HCT116 (cell line): ENCODE results near the gene TNS3. TPM values are rescaled to one million over a fixed set of nuclear protein-coding genes. Genes with fewer than 3 reads are reported as not detected.

Source experiments
- ATAC-seq: fragments of 200-7000 bp; cut with Tn5 transposase; 2 replicates; pipeline ENCODE4 v1.9.1; 2020; ENCODE audit warnings: mild to moderate bottlenecking, moderate library complexity
- BruUV-seq: library from RNA; stranded (reverse); fragments of 400-500 nt; replicated peaks from 2 replicates; lab custom pipeline; 2021; lab: Mats Ljungman, UMichigan
- CTCF ChIA-PET: fragments of 300-600 bp; sonication (Branson Sonifier 250); formaldehyde crosslinking; loops from one replicate; lab custom pipeline; 2021; ENCODE audit warnings: antibody characterized with exemption; lab: Charles Lee
- POLR2A ChIA-PET: fragments of 300-600, 350-600 bp; sonication (Branson Sonifier 250); formaldehyde crosslinking; loops from one replicate; lab custom pipeline; 2021; ENCODE audit warnings: antibody characterized with exemption; lab: Charles Lee
- RAD21 ChIA-PET, 2 experiments: fragments of 300-600 bp; sonication (Branson Sonifier 250); formaldehyde crosslinking; loops; one replicate each; lab custom pipeline; 2023; ENCODE audit warnings: low total read pairs in 2 of 2; ENCODE audit not compliant: uncharacterized antibody in 2 of 2, unreplicated experiment in 2 of 2, low non-redundant PET in 1 of 2; lab: Charles Lee
- DNase-seq: peaks from one replicate; pipeline ENCODE4 v3.0.0-alpha.2; 2010; ENCODE audit warnings: low read depth, low spot score
- H2AFZ ChIP-seq: fragments of 200-600 bp; shearing (Covaris generic), sonication (generic); 2 replicates; pipeline ENCODE4 v1.6.1; 2017; ENCODE audit warnings: low read depth, mixed run types, mixed read lengths, antibody characterized with exemption, low read length; ENCODE audit not compliant: poor library complexity, severe bottlenecking
- H3K27ac ChIP-seq: 2 replicates; pipeline ENCODE4 v1.5.1; 2012; ENCODE audit warnings: low read depth, low read length
- H3K27me3 ChIP-seq: fragments of 200-600 bp; sonication (generic); 2 replicates; pipeline ENCODE4 v1.6.1; 2016; ENCODE audit warnings: mixed run types, low read length, mixed read lengths; ENCODE audit not compliant: insufficient read depth
- H3K36me3 ChIP-seq, 2 experiments: fragments of 200-500 bp in 1 of 2; fragments of 200-600 bp in 1 of 2; sonication (Bioruptor generic) in 1 of 2; sonication (generic) in 1 of 2; 2 replicates each; pipeline versions ENCODE4 v1.5.1 to v1.6.1; 2014 to 2016; ENCODE audit warnings: low read length in 2 of 2, inconsistent platforms in 1 of 2, mixed read lengths in 1 of 2, mixed run types in 1 of 2; ENCODE audit not compliant: insufficient read depth in 2 of 2, control insufficient read depth in 1 of 2
- H3K4me1 ChIP-seq, 2 experiments: fragments of 200-600 bp in 1 of 2; sonication (generic) in 1 of 2; 2 replicates each; pipeline versions ENCODE4 v1.5.1 to v1.6.1; 2012 to 2017; ENCODE audit warnings: low read length in 2 of 2, inconsistent platforms in 1 of 2, mild to moderate bottlenecking in 1 of 2, mixed read lengths in 1 of 2, mixed run types in 1 of 2, moderate library complexity in 1 of 2; ENCODE audit not compliant: insufficient read depth in 2 of 2, control insufficient read depth in 1 of 2
- H3K4me2 ChIP-seq: fragments of 200-600 bp; sonication (generic); 2 replicates; pipeline ENCODE4 v1.6.1; 2017; ENCODE audit warnings: mixed run types, low read length, mixed read lengths
- H3K4me3 ChIP-seq, 2 experiments: fragments of 200-600 bp in 1 of 2; sonication (generic) in 1 of 2; replicated peaks in 1 of 2; 2 replicates each; pipeline ENCODE4 v1.5.1; 2011 to 2016; ENCODE audit warnings: low read length in 2 of 2, control low read depth in 1 of 2, low read depth in 1 of 2, mild to moderate bottlenecking in 1 of 2, mixed read lengths in 1 of 2, mixed run types in 1 of 2
- H3K79me2 ChIP-seq: fragments of 200-600 bp; sonication (generic); 2 replicates; pipeline ENCODE4 v1.6.1; 2017; ENCODE audit warnings: mild to moderate bottlenecking, mixed run types, low read length, moderate library complexity, mixed read lengths; ENCODE audit not compliant: insufficient read depth
- H3K9ac ChIP-seq: fragments of 200-600 bp; sonication (generic); 2 replicates; pipeline ENCODE4 v1.6.1; 2016; ENCODE audit warnings: low read length, mixed read lengths
- H3K9me2 ChIP-seq: fragments of 200-600 bp; sonication (generic), shearing (Covaris generic); 2 replicates; pipeline ENCODE4 v1.6.1; 2017; ENCODE audit warnings: mixed run types, mild to moderate bottlenecking, moderate library complexity; ENCODE audit not compliant: insufficient read depth
- H3K9me3 ChIP-seq, 2 experiments: fragments of 200-500 bp in 1 of 2; fragments of 200-600 bp in 1 of 2; sonication (Bioruptor generic) in 1 of 2; sonication (generic) in 1 of 2; 2 replicates each; pipeline ENCODE4 v1.6.1; 2014 to 2017; ENCODE audit warnings: low read length in 2 of 2, mixed read lengths in 2 of 2, inconsistent platforms in 1 of 2, low read depth in 1 of 2, mild to moderate bottlenecking in 1 of 2, mixed run types in 1 of 2, moderate library complexity in 1 of 2; ENCODE audit not compliant: control insufficient read depth in 1 of 2, insufficient read depth in 1 of 2
- H4K20me1 ChIP-seq: fragments of 200-600 bp; sonication (generic), shearing (Covaris generic); 2 replicates; pipeline ENCODE4 v1.6.1; 2017; ENCODE audit warnings: mixed run types, mild to moderate bottlenecking, moderate library complexity; ENCODE audit not compliant: insufficient read depth
- CEBPB ChIP-seq: IDR thresholded peaks from 2 replicates; pipeline ENCODE4 v1.6.1; 2012; ENCODE audit warnings: low read depth
- EGR1 ChIP-seq: IDR thresholded peaks from 2 replicates; pipeline ENCODE4 v1.6.1; 2012; ENCODE audit warnings: low read depth
- ELF1 ChIP-seq: IDR thresholded peaks from 2 replicates; pipeline ENCODE4 v1.6.1; 2012; ENCODE audit warnings: low read depth, borderline replicate concordance
- EZH2 ChIP-seq: fragments of 200-600 bp; sonication (generic); IDR thresholded peaks from 2 replicates; pipeline ENCODE4 v1.6.1; 2017; ENCODE audit warnings: antibody characterized with exemption, mixed run types
- EZH2phosphoT487 ChIP-seq: fragments of 200-600 bp; IDR thresholded peaks from 2 replicates; pipeline ENCODE4 v1.6.1; 2018; ENCODE audit warnings: antibody characterized with exemption, borderline replicate concordance
- JUND ChIP-seq: IDR thresholded peaks from 2 replicates; pipeline ENCODE4 v1.6.1; 2012
- POLR2AphosphoS5 ChIP-seq: IDR thresholded peaks from 2 replicates; pipeline ENCODE4 v1.6.1; 2011; ENCODE audit warnings: mild to moderate bottlenecking, low read depth, low read length, moderate library complexity
- SP1 ChIP-seq: IDR thresholded peaks from 2 replicates; pipeline ENCODE4 v1.6.1; 2012; ENCODE audit warnings: low read depth
- intact Hi-C: fragments of 100-400 bp; cut with micrococcal nuclease; formaldehyde crosslinking; loops from 2 replicates; pipeline ENCODE4 v1.10.0; 2022
- total RNA-seq: library from RNA; stranded (reverse); gene quantifications from one replicate; pipeline ENCODE4 v1.2.1, GENCODE V29; 2021; ENCODE audit not compliant: unreplicated experiment
- TF ChIP-seq, protein P1 (sequence below): IDR thresholded peaks from 2 replicates; pipeline ENCODE4 v1.6.1; 2012
- TF ChIP-seq, protein P2 (sequence below): IDR thresholded peaks from 2 replicates; pipeline ENCODE4 v1.6.1; 2012
- TF ChIP-seq, protein P3 (sequence below): IDR thresholded peaks from 2 replicates; pipeline ENCODE4 v1.6.1; 2012; ENCODE audit warnings: low read depth

TNS3 gene
- total RNA-seq, 1 experiment from 2014 or later: 9.1 TPM

DNA sequence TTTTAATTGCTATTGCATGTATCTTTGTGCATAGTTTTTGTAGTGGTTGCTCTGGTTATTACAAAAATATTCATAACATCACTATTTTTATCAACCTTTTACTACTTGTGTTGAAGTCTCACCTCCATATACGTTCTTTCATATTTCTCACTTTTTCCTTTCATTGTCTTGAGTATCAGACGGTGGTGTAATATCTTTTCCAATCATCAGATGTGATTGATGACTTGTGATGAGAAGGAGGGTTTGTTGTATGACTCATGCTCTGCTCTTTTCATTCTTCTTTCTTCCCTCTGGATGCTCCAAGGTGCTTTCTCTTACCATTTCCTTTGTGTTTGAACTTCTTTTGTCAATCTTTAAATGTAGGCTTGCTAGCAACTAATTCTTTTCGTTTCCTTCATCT lies 310.2 kb downstream of the TNS3 start:
- Histone ChIP-seq H3K27ac (no peak overlapping the region), H3K4me1 (no peaks in the 10 kb centered on the region), H3K9me3 (no peaks in the 10 kb centered on the region), H2AFZ (no peak overlapping the region), H4K20me1 (no peaks in the 10 kb centered on the region), H3K4me3 (no peak overlapping the region), H3K79me2 (no peaks in the 10 kb centered on the region)
- no peak for ATAC-seq
- RAD21 ChIA-PET: no interaction called here
- TF ChIP-seq EZH2phosphoT487 (no peak), POLR2AphosphoS5 (no peak), SP1 (no peak), EZH2 (no peak), EGR1 (no peak), CEBPB (no peak), ELF1 (no peak), JUND (no peak)
- TF ChIP-seq, protein P1, sequence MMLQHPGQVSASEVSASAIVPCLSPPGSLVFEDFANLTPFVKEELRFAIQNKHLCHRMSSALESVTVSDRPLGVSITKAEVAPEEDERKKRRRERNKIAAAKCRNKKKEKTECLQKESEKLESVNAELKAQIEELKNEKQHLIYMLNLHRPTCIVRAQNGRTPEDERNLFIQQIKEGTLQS: no peak
- TF ChIP-seq, protein P2, sequence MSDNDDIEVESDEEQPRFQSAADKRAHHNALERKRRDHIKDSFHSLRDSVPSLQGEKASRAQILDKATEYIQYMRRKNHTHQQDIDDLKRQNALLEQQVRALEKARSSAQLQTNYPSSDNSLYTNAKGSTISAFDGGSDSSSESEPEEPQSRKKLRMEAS: no peak
- TF ChIP-seq, protein P3, sequence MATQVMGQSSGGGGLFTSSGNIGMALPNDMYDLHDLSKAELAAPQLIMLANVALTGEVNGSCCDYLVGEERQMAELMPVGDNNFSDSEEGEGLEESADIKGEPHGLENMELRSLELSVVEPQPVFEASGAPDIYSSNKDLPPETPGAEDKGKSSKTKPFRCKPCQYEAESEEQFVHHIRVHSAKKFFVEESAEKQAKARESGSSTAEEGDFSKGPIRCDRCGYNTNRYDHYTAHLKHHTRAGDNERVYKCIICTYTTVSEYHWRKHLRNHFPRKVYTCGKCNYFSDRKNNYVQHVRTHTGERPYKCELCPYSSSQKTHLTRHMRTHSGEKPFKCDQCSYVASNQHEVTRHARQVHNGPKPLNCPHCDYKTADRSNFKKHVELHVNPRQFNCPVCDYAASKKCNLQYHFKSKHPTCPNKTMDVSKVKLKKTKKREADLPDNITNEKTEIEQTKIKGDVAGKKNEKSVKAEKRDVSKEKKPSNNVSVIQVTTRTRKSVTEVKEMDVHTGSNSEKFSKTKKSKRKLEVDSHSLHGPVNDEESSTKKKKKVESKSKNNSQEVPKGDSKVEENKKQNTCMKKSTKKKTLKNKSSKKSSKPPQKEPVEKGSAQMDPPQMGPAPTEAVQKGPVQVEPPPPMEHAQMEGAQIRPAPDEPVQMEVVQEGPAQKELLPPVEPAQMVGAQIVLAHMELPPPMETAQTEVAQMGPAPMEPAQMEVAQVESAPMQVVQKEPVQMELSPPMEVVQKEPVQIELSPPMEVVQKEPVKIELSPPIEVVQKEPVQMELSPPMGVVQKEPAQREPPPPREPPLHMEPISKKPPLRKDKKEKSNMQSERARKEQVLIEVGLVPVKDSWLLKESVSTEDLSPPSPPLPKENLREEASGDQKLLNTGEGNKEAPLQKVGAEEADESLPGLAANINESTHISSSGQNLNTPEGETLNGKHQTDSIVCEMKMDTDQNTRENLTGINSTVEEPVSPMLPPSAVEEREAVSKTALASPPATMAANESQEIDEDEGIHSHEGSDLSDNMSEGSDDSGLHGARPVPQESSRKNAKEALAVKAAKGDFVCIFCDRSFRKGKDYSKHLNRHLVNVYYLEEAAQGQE: no peak
- TF ChIP-seq, all 23 proteins: peak for 0
- Histone ChIP-seq H3K9me2 (no peaks in the 10 kb centered on the region), H3K9ac (no peak overlapping the region), H3K36me3 (no peaks in the 10 kb centered on the region), H3K4me2 (no peak overlapping the region), H3K27me3 (no peaks in the 10 kb centered on the region)
- intact Hi-C loops: no loop called here
- CTCF ChIA-PET: no interaction called here
- BruUV-seq: no TSS peak
- no peak for DNase-seq
- POLR2A ChIA-PET: no interaction called here
